CD8-positive, alpha-beta memory T cell (primary cell): ENCODE results near the gene SYNRG. TPM values are rescaled to one million over a fixed set of nuclear protein-coding genes. Genes with fewer than 3 reads are reported as not detected.

Experiments used
- CTCF ChIA-PET: fragments of 350-600 bp; sonication (Branson Sonifier 250); formaldehyde crosslinking; loops from one replicate; lab custom pipeline; 2021; ENCODE audit warnings: antibody characterized with exemption; lab: Charles Lee
- POLR2A ChIA-PET: fragments of 350-600 bp; sonication (Branson Sonifier 250); formaldehyde crosslinking; loops from one replicate; lab custom pipeline; 2021; ENCODE audit warnings: antibody characterized with exemption; lab: Charles Lee
- DNase-seq, 5 donors: peaks; one replicate each; pipeline versions ENCODE4 v3.0.0 to v3.0.0-alpha.2; 2020 to 2022; ENCODE audit warnings: mixed read lengths in 1 of 5
- H3K27ac ChIP-seq: one replicate; pipeline ENCODE4 v1.7.0; 2013; ENCODE audit warnings: low read depth, mild to moderate bottlenecking, low read length, moderate library complexity
- H3K27me3 ChIP-seq: 2 replicates; pipeline ENCODE4 v1.7.0; 2013; ENCODE audit warnings: low read length, mild to moderate bottlenecking; ENCODE audit not compliant: insufficient read depth, poor library complexity, severe bottlenecking
- H3K36me3 ChIP-seq: 2 replicates; pipeline ENCODE4 v1.7.0; 2013; ENCODE audit warnings: mild to moderate bottlenecking, low read length, moderate library complexity; ENCODE audit not compliant: insufficient read depth
- H3K4me1 ChIP-seq: 2 replicates; pipeline ENCODE4 v1.7.0; 2013; ENCODE audit warnings: mild to moderate bottlenecking, low read length, moderate library complexity; ENCODE audit not compliant: insufficient read depth
- H3K4me3 ChIP-seq: 2 replicates; pipeline ENCODE4 v1.7.0; 2013; ENCODE audit warnings: mild to moderate bottlenecking, low read length
- H3K9me3 ChIP-seq: 2 replicates; pipeline ENCODE4 v1.7.0; 2013; ENCODE audit warnings: mild to moderate bottlenecking, low read length
- H3K27ac Mint-ChIP-seq, 8 donors: one replicate each; pipeline ENCODE4 v1.8.0; 2020 to 2021; ENCODE audit warnings: mixed read lengths in 8 of 8, mild to moderate bottlenecking in 6 of 8, inconsistent platforms in 3 of 8, moderate library complexity in 3 of 8
- H3K27me3 Mint-ChIP-seq, 2 donors: one replicate each; pipeline ENCODE4 v1.8.0; 2020 to 2021; ENCODE audit warnings: mixed read lengths in 2 of 2, mild to moderate bottlenecking in 1 of 2, moderate library complexity in 1 of 2
- H3K36me3 Mint-ChIP-seq, 3 donors: one replicate each; pipeline ENCODE4 v1.8.0; 2020 to 2021; ENCODE audit warnings: mixed read lengths in 3 of 3, inconsistent platforms in 1 of 3, mild to moderate bottlenecking in 1 of 3
- H3K4me1 Mint-ChIP-seq, 3 donors: one replicate each; pipeline ENCODE4 v1.8.0; 2020 to 2021; ENCODE audit warnings: mixed read lengths in 3 of 3, inconsistent platforms in 1 of 3, mild to moderate bottlenecking in 1 of 3
- H3K4me3 Mint-ChIP-seq, 7 donors: one replicate each; pipeline ENCODE4 v1.8.0; 2020 to 2021; ENCODE audit warnings: mixed read lengths in 7 of 7, mild to moderate bottlenecking in 6 of 7, moderate library complexity in 4 of 7, inconsistent platforms in 2 of 7
- H3K9me3 Mint-ChIP-seq, 5 donors: one replicate each; pipeline ENCODE4 v1.8.0; 2020 to 2022; ENCODE audit warnings: mixed read lengths in 5 of 5, mild to moderate bottlenecking in 3 of 5, moderate library complexity in 2 of 5, inconsistent platforms in 1 of 5
- polyA plus RNA-seq: library from polyadenylated mRNA; unstranded; fragments of 300-500 nt; fragmentation: Illumina TruSeq; gene quantifications from one replicate; pipeline ENCODE4 v1.2.3, GENCODE V29; 2021
- total RNA-seq, 2 experiments: library from RNA; stranded (reverse); gene quantifications; one replicate each; pipeline ENCODE4 v1.2.3, GENCODE V29; 2021

SYNRG gene
- total and polyA plus RNA-seq, 3 experiments from 2014 or later: 42.3 to 104 (median 50.8) TPM

GRCh38 chr17:37592291-37592690, 16.9 kb downstream of the SYNRG start:
- DNase-seq: no peak
- Histone ChIP-seq H3K4me1 (peaks cover 14% of the 10 kb centered on the region), H3K27ac (no peak overlapping the region), H3K9me3 (no peaks in the 10 kb centered on the region), H3K27me3 (no peaks in the 10 kb centered on the region), H3K4me3 (no peak overlapping the region), H3K36me3 (peaks cover 15% of the 10 kb centered on the region)
- H3K27me3 Mint-ChIP-seq: no peaks in the 10 kb centered on the region
- POLR2A ChIA-PET: no interaction called here
- H3K9me3 Mint-ChIP-seq: no peaks in the 10 kb centered on the region
- H3K36me3 Mint-ChIP-seq: peaks cover 7 to 83% (median 9%) of the 10 kb centered on the region in 3 donors
- peak overlapping the region in 4 of 7 donors; percentile 5 to 33 (median 22) for H3K4me3 Mint-ChIP-seq
- peaks cover 62 to 91% (median 76%) of the 10 kb centered on the region in 3 donors for H3K4me1 Mint-ChIP-seq
- CTCF ChIA-PET: interaction anchor here (1.2 to 7.3 kb wide), 2 partner anchors 12 to 18 kb away, joined by 3 to 43 read pairs; partner anchors contain the start of gene SYNRG
- H3K27ac Mint-ChIP-seq: peak overlapping the region in 7 of 8 donors; percentile 1 to 78 (median 38)

- Histone ChIP-seq H3K9me3 (no peaks in the 10 kb centered on the region), H3K4me3 (no peak overlapping the region), H3K27ac (no peak overlapping the region), H3K36me3 (peaks cover 20% of the 10 kb centered on the region), H3K27me3 (no peaks in the 10 kb centered on the region), H3K4me1 (peaks cover 7% of the 10 kb centered on the region)
- no peak overlapping the region for H3K4me3 Mint-ChIP-seq
- POLR2A ChIA-PET: no interaction called here
- DNase-seq: no peak
- H3K27me3 Mint-ChIP-seq: no peaks in the 10 kb centered on the region
- no peaks in the 10 kb centered on the region for H3K9me3 Mint-ChIP-seq
- H3K27ac Mint-ChIP-seq: peak overlapping the region in 2 of 8 donors; percentile 20 to 64
- CTCF ChIA-PET: interaction anchor here (1.1 kb wide), 1 partner anchor 9 kb away, joined by 4 read pairs; no protein-coding TSS in a partner anchor
- peaks cover 0 to 78% (median 14%) of the 10 kb centered on the region in 3 donors for H3K36me3 Mint-ChIP-seq
- H3K4me1 Mint-ChIP-seq: peaks cover 27 to 34% (median 34%) of the 10 kb centered on the region in 3 donors
These were observed 24.2 kb downstream of the SYNRG start for GRCh38 chr17:37585066-37585465.

GRCh38 chr17:37576281-37576680, 32.9 kb downstream of the SYNRG start:
- no peak for DNase-seq
- peak overlapping the region in 3 of 8 donors; percentile 8 to 81 (median 29) for H3K27ac Mint-ChIP-seq
- H3K9me3 Mint-ChIP-seq: no peaks in the 10 kb centered on the region
- POLR2A ChIA-PET: no interaction called here
- H3K4me3 Mint-ChIP-seq: no peak overlapping the region
- Histone ChIP-seq H3K4me3 (no peak overlapping the region), H3K9me3 (no peaks in the 10 kb centered on the region), H3K27ac (no peak overlapping the region), H3K36me3 (peaks cover 31% of the 10 kb centered on the region), H3K4me1 (no peaks in the 10 kb centered on the region), H3K27me3 (no peaks in the 10 kb centered on the region)
- H3K36me3 Mint-ChIP-seq: peaks cover 11 to 78% (median 14%) of the 10 kb centered on the region in 3 donors
- no peaks in the 10 kb centered on the region for H3K27me3 Mint-ChIP-seq
- H3K4me1 Mint-ChIP-seq: peaks cover 13 to 46% (median 30%) of the 10 kb centered on the region in 3 donors
- CTCF ChIA-PET: no interaction called here

- peaks cover 43% of the 10 kb centered on the region for H3K36me3 ChIP-seq
- ChIA-PET POLR2A (no interaction called here), CTCF (no interaction called here)
- H3K4me3 Mint-ChIP-seq: no peak overlapping the region
- no peak overlapping the region for H3K4me3 ChIP-seq
- H3K4me1 ChIP-seq: no peaks in the 10 kb centered on the region
- no peaks in the 10 kb centered on the region for H3K27me3 ChIP-seq
- no peaks in the 10 kb centered on the region for H3K27me3 Mint-ChIP-seq
- peak overlapping the region in 7 of 8 donors; percentile 7 to 70 (median 54) for H3K27ac Mint-ChIP-seq
- H3K9me3 ChIP-seq: no peaks in the 10 kb centered on the region
- H3K9me3 Mint-ChIP-seq: no peaks in the 10 kb centered on the region
- no peak overlapping the region for H3K27ac ChIP-seq
- H3K36me3 Mint-ChIP-seq: peaks cover 11 to 79% (median 14%) of the 10 kb centered on the region in 3 donors
- peaks cover 16 to 45% (median 30%) of the 10 kb centered on the region in 3 donors for H3K4me1 Mint-ChIP-seq
- no peak for DNase-seq
These were observed 34.8 kb downstream of the SYNRG start for GRCh38 chr17:37574427-37574826.

- no peaks in the 10 kb centered on the region for H3K4me1 ChIP-seq
- no peak overlapping the region for H3K27ac ChIP-seq
- Mint-ChIP-seq H3K36me3 (peaks cover 18 to 87% (median 24%) of the 10 kb centered on the region in 3 donors), H3K27me3 (no peaks in the 10 kb centered on the region), H3K4me1 (peaks cover 17 to 41% (median 36%) of the 10 kb centered on the region in 3 donors), H3K4me3 (no peak overlapping the region), H3K27ac (no peak overlapping the region), H3K9me3 (no peaks in the 10 kb centered on the region)
- no peaks in the 10 kb centered on the region for H3K27me3 ChIP-seq
- peaks cover 49% of the 10 kb centered on the region for H3K36me3 ChIP-seq
- POLR2A ChIA-PET: no interaction called here
- H3K9me3 ChIP-seq: no peaks in the 10 kb centered on the region
- CTCF ChIA-PET: no interaction called here
- no peak for DNase-seq
- no peak overlapping the region for H3K4me3 ChIP-seq
These were observed 37.5 kb downstream of the SYNRG start for GRCh38 chr17:37571674-37572073.

- H3K27me3 ChIP-seq: no peaks in the 10 kb centered on the region
- no peaks in the 10 kb centered on the region for H3K9me3 ChIP-seq
- POLR2A ChIA-PET: no interaction called here
- peaks cover 48% of the 10 kb centered on the region for H3K36me3 ChIP-seq
- H3K27ac ChIP-seq: no peak overlapping the region
- DNase-seq: peak in 3 of 5 donors; percentile 4 to 50 (median 7)
- Mint-ChIP-seq H3K27ac (peak overlapping the region in 1 of 8 donors; percentile 45), H3K27me3 (no peaks in the 10 kb centered on the region), H3K36me3 (peaks cover 19 to 81% (median 25%) of the 10 kb centered on the region in 3 donors), H3K9me3 (no peaks in the 10 kb centered on the region), H3K4me3 (no peak overlapping the region), H3K4me1 (peaks cover 18 to 37% (median 33%) of the 10 kb centered on the region in 3 donors)
- no peak overlapping the region for H3K4me3 ChIP-seq
- CTCF ChIA-PET: interaction anchor here (1.2 kb wide), 1 partner anchor 29 kb away, joined by 4 read pairs; no protein-coding TSS in a partner anchor
- no peaks in the 10 kb centered on the region for H3K4me1 ChIP-seq
These were observed 38.6 kb downstream of the SYNRG start for GRCh38 chr17:37570527-37571093.

- Mint-ChIP-seq H3K36me3 (peaks cover 20 to 79% (median 26%) of the 10 kb centered on the region in 3 donors), H3K27ac (peak overlapping the region in 6 of 8 donors; percentile 15 to 76 (median 63))
These were observed 40.7 kb downstream of the SYNRG start for GRCh38 chr17:37568350-37569053.

GRCh38 chr17:37567538-37567937, 41.7 kb downstream of the SYNRG start:
- H3K27me3 Mint-ChIP-seq: no peaks in the 10 kb centered on the region
- no peaks in the 10 kb centered on the region for H3K27me3 ChIP-seq
- H3K36me3 ChIP-seq: peaks cover 56% of the 10 kb centered on the region
- H3K27ac ChIP-seq: no peak overlapping the region
- no peaks in the 10 kb centered on the region for H3K4me1 ChIP-seq
- H3K4me3 ChIP-seq: no peak overlapping the region
- H3K9me3 Mint-ChIP-seq: no peaks in the 10 kb centered on the region
- peaks cover 20 to 77% (median 21%) of the 10 kb centered on the region in 3 donors for H3K36me3 Mint-ChIP-seq
- H3K27ac Mint-ChIP-seq: peak overlapping the region in 4 of 8 donors; percentile 23 to 56 (median 42)
- CTCF ChIA-PET: no interaction called here
- no peaks in the 10 kb centered on the region for H3K9me3 ChIP-seq
- no peak overlapping the region for H3K4me3 Mint-ChIP-seq
- peaks cover 14 to 32% (median 24%) of the 10 kb centered on the region in 3 donors for H3K4me1 Mint-ChIP-seq
- no peak for DNase-seq
- POLR2A ChIA-PET: no interaction called here

More at GRCh38 chr17:37568350-37569053, 40.7 kb downstream of the SYNRG start:
- Histone ChIP-seq H3K36me3 (peaks cover 58% of the 10 kb centered on the region), H3K4me1 (no peaks in the 10 kb centered on the region), H3K27me3 (no peaks in the 10 kb centered on the region), H3K9me3 (no peaks in the 10 kb centered on the region), H3K4me3 (no peak overlapping the region), H3K27ac (no peak overlapping the region)
- DNase-seq: no peak
- H3K27me3 Mint-ChIP-seq: no peaks in the 10 kb centered on the region
- no peak overlapping the region for H3K4me3 Mint-ChIP-seq
- H3K9me3 Mint-ChIP-seq: no peaks in the 10 kb centered on the region
- ChIA-PET POLR2A (no interaction called here), CTCF (no interaction called here)
- peaks cover 17 to 39% (median 27%) of the 10 kb centered on the region in 3 donors for H3K4me1 Mint-ChIP-seq
